Neural progenitor cell (in vitro differentiated cells): ENCODE results near the gene CC2D2A.

Experiments
- CTCF ChIP-seq: fragments of 200-600 bp; sonication (generic); IDR thresholded peaks from 2 replicates; pipeline ENCODE4 v1.5.1; 2017; ENCODE audit warnings: antibody characterized with exemption, mild to moderate bottlenecking
- EZH2 ChIP-seq: fragments of 200-600 bp; sonication (generic); IDR thresholded peaks from 2 replicates; pipeline ENCODE4 v1.6.1; 2017; ENCODE audit warnings: antibody characterized with exemption, mild to moderate bottlenecking, moderate library complexity

GRCh38 chr4:15586066-15586465, 116.4 kb downstream of the CC2D2A start:
- TF ChIP-seq CTCF (no peak), EZH2 (no peak)
